ENCODE measurements around the gene DECR2. TPM values are rescaled to one million over a fixed set of nuclear protein-coding genes. Genes with fewer than 3 reads are reported as not detected.

Gene DECR2
- total RNA-seq, 2 experiments from 2014 or later: 8.0 to 14.4 TPM

DNA sequence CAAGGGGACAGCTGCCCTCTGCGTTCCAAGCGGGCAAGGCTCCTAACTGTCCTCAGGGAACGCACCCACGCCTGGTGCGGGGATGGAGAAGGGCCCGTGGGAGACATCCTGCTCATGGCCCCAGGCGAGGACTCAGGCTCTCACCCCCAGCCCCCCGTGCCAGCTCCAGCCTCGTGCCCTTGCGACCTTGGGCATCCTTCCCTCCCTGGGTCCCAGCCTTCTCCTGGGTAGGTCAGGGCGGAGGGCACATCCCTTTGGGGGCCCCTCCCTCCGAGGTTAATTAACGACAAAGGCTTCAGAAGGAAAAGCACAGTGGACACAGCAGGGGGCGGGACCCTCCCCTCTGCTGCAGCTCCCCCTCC lies 22.9 kb upstream of the DECR2 start:
- no peak overlapping the region for H3K27ac ChIP-seq (ENCODE audit: low read depth, low read length, poor library complexity, severe bottlenecking)
- peaks cover 24% of the 10 kb centered on the region; the same call in 1 of the 2 replicates for H3K36me3 ChIP-seq (ENCODE audit: insufficient read depth, low read length)
- no peaks in the 10 kb centered on the region for H4K20me1 ChIP-seq (ENCODE audit: insufficient read depth, low read length)
- H3K4me3 ChIP-seq (ENCODE audit: low read depth, low read length, poor library complexity, severe bottlenecking): no peak overlapping the region
- H3K4me2 ChIP-seq (ENCODE audit: low read length): no peak overlapping the region
- CTCF ChIA-PET (ENCODE audit: unreplicated experiment): no interaction called here
- no peak overlapping the region for H2AFZ ChIP-seq (ENCODE audit: low read length)
- H3K79me2 ChIP-seq (ENCODE audit: insufficient read depth, low read depth, low read length): no peaks in the 10 kb centered on the region
- no peaks in the 10 kb centered on the region for H3K9me2 ChIP-seq (ENCODE audit: insufficient read depth, low read length)
- intact Hi-C loops (cut with micrococcal nuclease; ENCODE audit: unreplicated experiment): no loop called here
- BruUV-seq (replicated peaks): no TSS peak
- DNase-seq (ENCODE audit: low spot score): no peak
- H3K4me1 ChIP-seq (ENCODE audit: insufficient read depth, low read length, poor library complexity, severe bottlenecking): peaks cover 4% of the 10 kb centered on the region
- TF ChIP-seq, protein P1, sequence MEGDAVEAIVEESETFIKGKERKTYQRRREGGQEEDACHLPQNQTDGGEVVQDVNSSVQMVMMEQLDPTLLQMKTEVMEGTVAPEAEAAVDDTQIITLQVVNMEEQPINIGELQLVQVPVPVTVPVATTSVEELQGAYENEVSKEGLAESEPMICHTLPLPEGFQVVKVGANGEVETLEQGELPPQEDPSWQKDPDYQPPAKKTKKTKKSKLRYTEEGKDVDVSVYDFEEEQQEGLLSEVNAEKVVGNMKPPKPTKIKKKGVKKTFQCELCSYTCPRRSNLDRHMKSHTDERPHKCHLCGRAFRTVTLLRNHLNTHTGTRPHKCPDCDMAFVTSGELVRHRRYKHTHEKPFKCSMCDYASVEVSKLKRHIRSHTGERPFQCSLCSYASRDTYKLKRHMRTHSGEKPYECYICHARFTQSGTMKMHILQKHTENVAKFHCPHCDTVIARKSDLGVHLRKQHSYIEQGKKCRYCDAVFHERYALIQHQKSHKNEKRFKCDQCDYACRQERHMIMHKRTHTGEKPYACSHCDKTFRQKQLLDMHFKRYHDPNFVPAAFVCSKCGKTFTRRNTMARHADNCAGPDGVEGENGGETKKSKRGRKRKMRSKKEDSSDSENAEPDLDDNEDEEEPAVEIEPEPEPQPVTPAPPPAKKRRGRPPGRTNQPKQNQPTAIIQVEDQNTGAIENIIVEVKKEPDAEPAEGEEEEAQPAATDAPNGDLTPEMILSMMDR (conservative IDR thresholded peaks at IDR 0.05; ENCODE audit: low read length): no peak
- POLR2A ChIA-PET: no interaction called here
- H3K9me3 ChIP-seq (ENCODE audit: low read length): no peaks in the 10 kb centered on the region

- Histone ChIP-seq H3K4me2 (ENCODE audit: low read length) (no peak overlapping the region), H3K36me3 (ENCODE audit: insufficient read depth, low read length) (peaks cover 22% of the 10 kb centered on the region; the same call in 1 of the 2 replicates), H3K79me2 (ENCODE audit: insufficient read depth, low read depth, low read length) (no peaks in the 10 kb centered on the region), H3K4me1 (ENCODE audit: insufficient read depth, low read length, poor library complexity, severe bottlenecking) (peaks cover 9% of the 10 kb centered on the region), H3K4me3 (ENCODE audit: low read depth, low read length, poor library complexity, severe bottlenecking) (no peak overlapping the region), H3K9me3 (ENCODE audit: low read length) (no peaks in the 10 kb centered on the region), H2AFZ (ENCODE audit: low read length) (no peak overlapping the region), H3K27ac (ENCODE audit: low read depth, low read length, poor library complexity, severe bottlenecking) (no peak overlapping the region), H3K9me2 (ENCODE audit: insufficient read depth, low read length) (no peaks in the 10 kb centered on the region), H4K20me1 (ENCODE audit: insufficient read depth, low read length) (no peaks in the 10 kb centered on the region)
- ChIA-PET CTCF (ENCODE audit: unreplicated experiment) (no interaction called here), POLR2A (no interaction called here)
- DNase-seq (ENCODE audit: low spot score): no peak
- intact Hi-C loops (cut with micrococcal nuclease; ENCODE audit: unreplicated experiment): no loop called here
- BruUV-seq (replicated peaks): no TSS peak
- no peak for TF ChIP-seq EZH2phosphoT487 (IDR thresholded peaks at IDR 0.05; ENCODE audit: borderline replicate concordance, low read depth, low read length)
- TF ChIP-seq, protein P1 (conservative IDR thresholded peaks at IDR 0.05; ENCODE audit: low read length): no peak
These were observed 22.3 kb upstream of the DECR2 start for GRCh38 chr16:379183-379960.

Data from OCI-LY7 (cell line).